Fibroblast of skin of back (primary cell): ENCODE results near the gene CGB2.

Experiments
- DNase-seq: peaks from one replicate; pipeline ENCODE4 v3.0.0-alpha.2; 2013

Gene CGB2

GRCh38 chr19:49070416-49070815, 38.7 kb downstream of the CGB2 start:
- no peak for DNase-seq

GRCh38 chr19:49071860-49072547, 40.3 kb downstream of the CGB2 start:
- DNase-seq: no peak

GRCh38 chr19:49073514-49074378, 42.1 kb downstream of the CGB2 start:
- peak; percentile 44 for DNase-seq

GRCh38 chr19:49074869-49075268, 43.2 kb downstream of the CGB2 start:
- peak; percentile 55 for DNase-seq

- DNase-seq: no peak
Observed at GRCh38 chr19:49080392-49080791, 48.7 kb downstream of the CGB2 start.

GRCh38 chr19:49081273-49081672, 49.6 kb downstream of the CGB2 start:
- no peak for DNase-seq
